Hepatocyte (in vitro differentiated cells): Measurements from ENCODE around the gene CD58. TPM values are rescaled to one million over a fixed set of nuclear protein-coding genes. Genes with fewer than 3 reads are reported as not detected.

ENCODE experiments used
- DNase-seq: peaks from one replicate; pipeline ENCODE4 v3.0.0-alpha.2; 2016; ENCODE audit warnings: low spot score
- H2AFZ ChIP-seq: fragments of 200-600 bp; sonication (generic); 2 replicates; pipeline ENCODE4 v1.6.0; 2016; ENCODE audit warnings: antibody characterized with exemption, mild to moderate bottlenecking
- H3K27ac ChIP-seq: fragments of 200-600 bp; sonication (generic); 2 replicates; pipeline ENCODE4 v1.5.1; 2016; ENCODE audit warnings: mild to moderate bottlenecking
- H3K27me3 ChIP-seq: fragments of 200-600 bp; sonication (generic); 2 replicates; pipeline ENCODE4 v1.6.1; 2016
- H3K36me3 ChIP-seq: fragments of 200-600 bp; sonication (generic); replicated peaks from 2 replicates; pipeline ENCODE4 v1.5.1; 2016; ENCODE audit warnings: low read depth; ENCODE audit not compliant: insufficient read depth
- H3K4me1 ChIP-seq: fragments of 200-600 bp; sonication (generic); 2 replicates; pipeline ENCODE4 v1.5.1; 2016; ENCODE audit warnings: mild to moderate bottlenecking, moderate library complexity; ENCODE audit not compliant: insufficient read depth
- H3K4me2 ChIP-seq: fragments of 200-600 bp; sonication (generic); 2 replicates; pipeline ENCODE4 v1.6.0; 2016
- H3K4me3 ChIP-seq: fragments of 200-600 bp; sonication (generic); 2 replicates; pipeline ENCODE4 v1.5.1; 2016; ENCODE audit warnings: mild to moderate bottlenecking
- H3K79me2 ChIP-seq: fragments of 200-600 bp; sonication (generic); 2 replicates; pipeline ENCODE4 v1.6.0; 2017; ENCODE audit warnings: mild to moderate bottlenecking
- H3K9me2 ChIP-seq: fragments of 200-600 bp; sonication (generic); replicated peaks from 2 replicates; pipeline ENCODE4 v1.6.0; 2017; ENCODE audit warnings: mild to moderate bottlenecking; ENCODE audit not compliant: insufficient read depth
- H3K9me3 ChIP-seq: fragments of 200-600 bp; sonication (generic); 2 replicates; pipeline ENCODE4 v1.5.1; 2016; ENCODE audit warnings: low read depth, mild to moderate bottlenecking
- H4K20me1 ChIP-seq: fragments of 200-600 bp; sonication (generic); 2 replicates; pipeline ENCODE4 v1.6.0; 2016; ENCODE audit warnings: mild to moderate bottlenecking; ENCODE audit not compliant: insufficient read depth, poor library complexity, severe bottlenecking
- EZH2 ChIP-seq: fragments of 200-600 bp; sonication (generic); IDR thresholded peaks from 2 replicates; pipeline ENCODE4 v1.6.1; 2016; ENCODE audit warnings: antibody characterized with exemption, mild to moderate bottlenecking, borderline replicate concordance
- EZH2phosphoT487 ChIP-seq: fragments of 200-600 bp; sonication (generic); IDR thresholded peaks from one replicate; pipeline ENCODE4 v1.6.1; 2018; ENCODE audit warnings: antibody characterized with exemption, mild to moderate bottlenecking, low read depth, moderate library complexity; ENCODE audit not compliant: unreplicated experiment, severe bottlenecking
- WGBS: methylation state at CpG from one replicate; pipeline ENCODE4 v1.1.6; 2016; ENCODE audit warnings: low lambda C conversion rate; ENCODE audit errors: missing lambda C conversion rate; 5-methylcytosine and 5-hydroxymethylcytosine counted together
- polyA plus RNA-seq: library from polyadenylated mRNA; unstranded; fragments of >200 nt; fragmentation: Nextera tagmentation; extraction: Ambion mirVana; gene quantifications from 2 replicates; pipeline ENCODE4 v1.2.1, GENCODE V29; 2016
- total RNA-seq: library from RNA; depleted of rRNA; stranded (reverse); fragments of >200 nt; gene quantifications from 2 replicates; pipeline ENCODE4 v1.2.3, GENCODE V29; 2014
- TF ChIP-seq, protein P1 (sequence below): fragments of 200-600 bp; sonication (generic); IDR thresholded peaks from 2 replicates; pipeline ENCODE4 v1.5.1; 2016; ENCODE audit warnings: antibody characterized with exemption, mild to moderate bottlenecking; ENCODE audit not compliant: poor library complexity

CD58 gene
- total and polyA plus RNA-seq, 2 experiments from 2014 or later, result 14.4 to 26.9 TPM

DNA sequence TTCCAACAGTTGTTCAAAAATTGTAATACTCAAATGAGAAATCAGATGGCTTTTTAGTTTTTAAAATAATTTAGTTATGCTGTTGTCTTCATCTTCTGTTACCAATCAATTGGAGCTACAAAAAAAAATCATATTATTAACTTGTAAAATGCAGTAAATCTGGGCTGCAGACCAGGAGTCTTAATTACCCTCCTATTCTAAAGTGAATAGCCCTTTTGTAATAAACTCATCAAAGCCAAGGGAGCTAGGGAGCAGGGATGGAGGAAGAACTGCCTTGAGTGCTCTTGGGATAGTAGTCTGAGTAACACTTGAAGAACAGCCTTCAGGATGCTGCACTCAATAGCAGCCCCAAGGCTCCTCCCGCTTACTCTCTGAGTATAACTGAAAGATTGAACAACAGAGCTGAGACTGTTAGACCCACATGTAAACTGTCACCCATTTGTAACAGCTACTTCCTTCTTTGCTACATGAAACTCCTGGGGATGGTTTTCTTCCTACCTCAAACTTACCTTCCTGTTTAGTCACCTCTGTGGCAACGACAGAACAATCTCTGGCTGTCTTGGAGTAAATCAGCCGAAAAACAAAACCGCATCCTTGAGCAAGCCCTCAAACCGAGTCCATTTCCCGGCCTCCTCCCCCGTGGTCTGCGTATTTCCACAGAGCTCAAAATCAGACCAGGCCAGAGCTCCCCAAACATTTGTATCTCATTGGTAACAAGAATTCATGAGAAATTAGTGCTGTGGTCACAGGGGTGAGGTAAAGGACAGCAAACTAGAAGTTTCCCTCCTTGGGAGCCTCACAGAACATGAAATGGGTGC, 55.9 kb downstream of the CD58 start:
- no peak for DNase-seq
- no peak overlapping the region for H3K27ac ChIP-seq

GRCh38 chr1:116513956-116514355, 56.9 kb downstream of the CD58 start:
- Histone ChIP-seq H3K9me2 (no peaks in the 10 kb centered on the region), H3K79me2 (no peaks in the 10 kb centered on the region), H3K27me3 (no peaks in the 10 kb centered on the region), H2AFZ (no peak overlapping the region), H3K4me3 (no peak overlapping the region), H3K4me1 (no peaks in the 10 kb centered on the region), H3K9me3 (no peaks in the 10 kb centered on the region), H3K27ac (no peak overlapping the region), H3K36me3 (no peaks in the 10 kb centered on the region), H4K20me1 (no peaks in the 10 kb centered on the region), H3K4me2 (no peak overlapping the region)
- no peak for DNase-seq
- TF ChIP-seq EZH2 (no peak), EZH2phosphoT487 (no peak)
- TF ChIP-seq, protein P1, sequence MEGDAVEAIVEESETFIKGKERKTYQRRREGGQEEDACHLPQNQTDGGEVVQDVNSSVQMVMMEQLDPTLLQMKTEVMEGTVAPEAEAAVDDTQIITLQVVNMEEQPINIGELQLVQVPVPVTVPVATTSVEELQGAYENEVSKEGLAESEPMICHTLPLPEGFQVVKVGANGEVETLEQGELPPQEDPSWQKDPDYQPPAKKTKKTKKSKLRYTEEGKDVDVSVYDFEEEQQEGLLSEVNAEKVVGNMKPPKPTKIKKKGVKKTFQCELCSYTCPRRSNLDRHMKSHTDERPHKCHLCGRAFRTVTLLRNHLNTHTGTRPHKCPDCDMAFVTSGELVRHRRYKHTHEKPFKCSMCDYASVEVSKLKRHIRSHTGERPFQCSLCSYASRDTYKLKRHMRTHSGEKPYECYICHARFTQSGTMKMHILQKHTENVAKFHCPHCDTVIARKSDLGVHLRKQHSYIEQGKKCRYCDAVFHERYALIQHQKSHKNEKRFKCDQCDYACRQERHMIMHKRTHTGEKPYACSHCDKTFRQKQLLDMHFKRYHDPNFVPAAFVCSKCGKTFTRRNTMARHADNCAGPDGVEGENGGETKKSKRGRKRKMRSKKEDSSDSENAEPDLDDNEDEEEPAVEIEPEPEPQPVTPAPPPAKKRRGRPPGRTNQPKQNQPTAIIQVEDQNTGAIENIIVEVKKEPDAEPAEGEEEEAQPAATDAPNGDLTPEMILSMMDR, result no peak
- 90% methylated on average over 4 of the region's 4 CpGs for WGBS

More for the DNA sequence above, 55.9 kb downstream of the CD58 start:
- WGBS, result 89% methylated on average over 8 of the region's 8 CpGs
- no peaks in the 10 kb centered on the region for H4K20me1 ChIP-seq
- H3K79me2 ChIP-seq, result no peaks in the 10 kb centered on the region
- no peak overlapping the region for H3K4me3 ChIP-seq
- no peaks in the 10 kb centered on the region for H3K27me3 ChIP-seq
- H2AFZ ChIP-seq, result no peak overlapping the region
- no peaks in the 10 kb centered on the region for H3K9me3 ChIP-seq
- H3K9me2 ChIP-seq, result no peaks in the 10 kb centered on the region
- no peaks in the 10 kb centered on the region for H3K36me3 ChIP-seq
- TF ChIP-seq EZH2phosphoT487, result no peak
- no peak for TF ChIP-seq EZH2
- TF ChIP-seq, protein P1, result no peak
- H3K4me2 ChIP-seq, result no peak overlapping the region
- no peaks in the 10 kb centered on the region for H3K4me1 ChIP-seq

- no peaks in the 10 kb centered on the region for H3K27me3 ChIP-seq
- H3K4me3 ChIP-seq, result no peak overlapping the region
- no peak overlapping the region for H2AFZ ChIP-seq
- H3K9me3 ChIP-seq, result no peaks in the 10 kb centered on the region
- H3K27ac ChIP-seq, result no peak overlapping the region
- no peak for DNase-seq
- TF ChIP-seq, protein P1, result no peak
- TF ChIP-seq EZH2 (no peak), EZH2phosphoT487 (no peak)
- no peaks in the 10 kb centered on the region for H3K4me1 ChIP-seq
- H3K9me2 ChIP-seq, result no peaks in the 10 kb centered on the region
- H3K79me2 ChIP-seq, result no peaks in the 10 kb centered on the region
- H3K36me3 ChIP-seq, result no peaks in the 10 kb centered on the region
- H3K4me2 ChIP-seq, result no peak overlapping the region
- no peaks in the 10 kb centered on the region for H4K20me1 ChIP-seq
- 87% methylated on average over 2 of the region's 2 CpGs for WGBS
Observed at GRCh38 chr1:116511459-116512019, 59.3 kb downstream of the CD58 start.
